GM12872 (cell line): ENCODE data around the gene NTF4.

ENCODE experiments used
- CTCF ChIP-seq: IDR thresholded peaks from 3 replicates; pipeline ENCODE4 v1.5.1; 2011; ENCODE audit warnings: low read depth, mild to moderate bottlenecking, low read length, moderate library complexity; ENCODE audit not compliant: insufficient read depth

NTF4 gene

GRCh38 chr19:49085020-49085867 is 20.6 kb upstream of the NTF4 start, which contains the start of gene SNRNP70:
Gene SNRNP70, plus strand, starts transcription at chr19:49085451. Its CDS starts 964 bp downstream, at chr19:49086415.
- TF ChIP-seq CTCF, result no peak

- no peak for TF ChIP-seq CTCF
These were observed 19.8 kb upstream of the NTF4 start for GRCh38 chr19:49084206-49085019.

- TF ChIP-seq CTCF, result no peak
These were observed 16.7 kb upstream of the NTF4 start for GRCh38 chr19:49081273-49081672.

- no peak for TF ChIP-seq CTCF
These were observed 15.8 kb upstream of the NTF4 start for GRCh38 chr19:49080392-49080791.

- TF ChIP-seq CTCF, result peak; percentile 66
These were observed 10.3 kb upstream of the NTF4 start for GRCh38 chr19:49074869-49075268.

- peak; percentile 45; the same call in 1 of the 3 replicates for TF ChIP-seq CTCF
These were observed 9.1 kb upstream of the NTF4 start for GRCh38 chr19:49073514-49074378.
